H9 (cell line): ENCODE measurements around the gene DMD. TPM values are rescaled to one million over a fixed set of nuclear protein-coding genes. Genes with fewer than 3 reads are reported as not detected.

Source experiments
- DNase-seq: peaks from one replicate; pipeline ENCODE4 v3.0.0-alpha.2; 2017
- H2AFZ ChIP-seq: one replicate; pipeline ENCODE4 v1.6.1; 2013; ENCODE audit warnings: mild to moderate bottlenecking, low read length, control low read depth, moderate library complexity
- H2AK5ac ChIP-seq: 2 replicates; pipeline ENCODE4 v1.6.1; 2013; ENCODE audit warnings: low read length, control low read depth, mixed read lengths; ENCODE audit not compliant: insufficient read length
- H2BK120ac ChIP-seq: one replicate; pipeline ENCODE4 v1.6.1; 2013; ENCODE audit warnings: low read depth, mild to moderate bottlenecking, low read length, control low read depth, inconsistent platforms; ENCODE audit not compliant: poor library complexity, severe bottlenecking
- H2BK12ac ChIP-seq: 2 replicates; pipeline ENCODE4 v1.6.1; 2013; ENCODE audit warnings: low read length, control low read depth, mixed read lengths, low read depth; ENCODE audit not compliant: insufficient read length
- H2BK15ac ChIP-seq: 2 replicates; pipeline ENCODE4 v1.6.1; 2013; ENCODE audit warnings: low read depth, low read length, control low read depth
- H2BK20ac ChIP-seq: one replicate; pipeline ENCODE4 v1.6.1; 2013; ENCODE audit warnings: low read depth, mild to moderate bottlenecking, low read length, control low read depth, inconsistent platforms; ENCODE audit not compliant: poor library complexity, severe bottlenecking
- H2BK5ac ChIP-seq: 2 replicates; pipeline ENCODE4 v1.6.1; 2013; ENCODE audit warnings: low read length, control low read depth, mixed read lengths; ENCODE audit not compliant: insufficient read length
- H3K14ac ChIP-seq: 2 replicates; pipeline ENCODE4 v1.6.1; 2013; ENCODE audit warnings: low read length, control low read depth; ENCODE audit not compliant: insufficient read depth
- H3K18ac ChIP-seq: 2 replicates; pipeline ENCODE4 v1.6.1; 2013; ENCODE audit warnings: low read depth, mild to moderate bottlenecking, mixed read lengths, low read length, control low read depth; ENCODE audit not compliant: insufficient read length
- H3K23ac ChIP-seq: 2 replicates; pipeline ENCODE4 v1.6.1; 2013; ENCODE audit warnings: low read length, control low read depth, mixed read lengths, low read depth; ENCODE audit not compliant: insufficient read length
- H3K23me2 ChIP-seq: 2 replicates; pipeline ENCODE4 v1.6.1; 2013; ENCODE audit warnings: low read depth, mild to moderate bottlenecking, mixed read lengths, low read length, control low read depth; ENCODE audit not compliant: insufficient read length, poor library complexity, severe bottlenecking
- H3K27ac ChIP-seq: 2 replicates; pipeline ENCODE4 v1.5.1; 2013; ENCODE audit warnings: low read length, control low read depth, mixed read lengths, low read depth; ENCODE audit not compliant: insufficient read length
- H3K27me3 ChIP-seq: 2 replicates; pipeline ENCODE4 v1.6.1; 2013; ENCODE audit warnings: low read length, control low read depth, inconsistent platforms; ENCODE audit not compliant: insufficient read depth
- H3K4ac ChIP-seq: 2 replicates; pipeline ENCODE4 v1.6.1; 2013; ENCODE audit warnings: low read depth, mild to moderate bottlenecking, control low read depth, inconsistent platforms, low read length, moderate library complexity
- H3K4me1 ChIP-seq: 2 replicates; pipeline ENCODE4 v1.6.1; 2013; ENCODE audit warnings: low read length, control low read depth, inconsistent platforms; ENCODE audit not compliant: insufficient read depth
- H3K4me2 ChIP-seq: 2 replicates; pipeline ENCODE4 v1.6.1; 2013; ENCODE audit warnings: low read length, control low read depth, mixed read lengths; ENCODE audit not compliant: insufficient read length, insufficient read depth
- H3K56ac ChIP-seq: 2 replicates; pipeline ENCODE4 v1.6.1; 2013; ENCODE audit warnings: low read depth, mild to moderate bottlenecking, mixed read lengths, low read length, control low read depth; ENCODE audit not compliant: insufficient read length
- H3K79me1 ChIP-seq: 2 replicates; pipeline ENCODE4 v1.6.1; 2013; ENCODE audit warnings: low read depth, mild to moderate bottlenecking, moderate library complexity, low read length, control low read depth, inconsistent platforms; ENCODE audit not compliant: insufficient read depth, poor library complexity, severe bottlenecking
- H3K79me2 ChIP-seq: 2 replicates; pipeline ENCODE4 v1.6.1; 2013; ENCODE audit warnings: low read length, control low read depth, inconsistent platforms; ENCODE audit not compliant: insufficient read depth
- H3K9ac ChIP-seq: 2 replicates; pipeline ENCODE4 v1.6.1; 2013; ENCODE audit warnings: low read length, control low read depth, mixed read lengths; ENCODE audit not compliant: insufficient read length; ENCODE audit errors: extremely low read depth
- H3K9me3 ChIP-seq: one replicate; pipeline ENCODE4 v1.6.1; 2013; ENCODE audit warnings: low read depth, low read length, inconsistent platforms; ENCODE audit not compliant: control insufficient read depth
- H3T11ph ChIP-seq: one replicate; pipeline ENCODE4 v1.6.1; 2013; ENCODE audit warnings: mild to moderate bottlenecking, low read length, control low read depth, inconsistent platforms
- H4K20me1 ChIP-seq: one replicate; pipeline ENCODE4 v1.6.1; 2013; ENCODE audit not compliant: control insufficient read depth, insufficient read length, insufficient read depth
- H4K5ac ChIP-seq: 2 replicates; pipeline ENCODE4 v1.6.1; 2013; ENCODE audit warnings: low read depth, mild to moderate bottlenecking, mixed read lengths, low read length, control low read depth; ENCODE audit not compliant: insufficient read length
- H4K8ac ChIP-seq: replicated peaks from 2 replicates; pipeline ENCODE4 v1.6.1; 2013; ENCODE audit warnings: low read length, control low read depth, mixed read lengths, low read depth; ENCODE audit not compliant: insufficient read length
- H4K91ac ChIP-seq: 2 replicates; pipeline ENCODE4 v1.6.1; 2013; ENCODE audit warnings: low read depth, mild to moderate bottlenecking, moderate library complexity, mixed read lengths, low read length, control low read depth; ENCODE audit not compliant: insufficient read length
- H3K27ac Mint-ChIP-seq, 3 experiments: 2 replicates in 2 of 3; 3 replicates in 1 of 3; pipeline ENCODE4 v1.8.0; 2020 to 2021; ENCODE audit warnings: mixed read lengths in 3 of 3, mild to moderate bottlenecking in 1 of 3, moderate library complexity in 1 of 3
- H3K27me3 Mint-ChIP-seq: 2 replicates; pipeline ENCODE4 v1.8.0; 2021; ENCODE audit warnings: low read depth, mild to moderate bottlenecking, moderate library complexity, mixed read lengths
- H3K36me3 Mint-ChIP-seq, 3 experiments: 2 replicates in 2 of 3; 3 replicates in 1 of 3; pipeline ENCODE4 v1.8.0; 2020 to 2021; ENCODE audit warnings: low read depth in 3 of 3, mixed read lengths in 3 of 3; ENCODE audit not compliant: insufficient read depth in 1 of 3
- H3K4me1 Mint-ChIP-seq, 2 experiments: 2 replicates each; pipeline ENCODE4 v1.8.0; 2020; ENCODE audit warnings: mixed read lengths in 2 of 2
- H3K4me3 Mint-ChIP-seq, 2 experiments: 2 replicates in 1 of 2; 3 replicates in 1 of 2; pipeline ENCODE4 v1.8.0; 2020 to 2021; ENCODE audit warnings: mild to moderate bottlenecking in 2 of 2, mixed read lengths in 2 of 2, moderate library complexity in 1 of 2
- H3K9me3 Mint-ChIP-seq, 2 experiments: 2 replicates in 1 of 2; 3 replicates in 1 of 2; pipeline ENCODE4 v1.8.0; 2020; ENCODE audit warnings: mild to moderate bottlenecking in 2 of 2, mixed read lengths in 2 of 2, moderate library complexity in 1 of 2
- CTCF ChIP-seq: fragments of 200-600 bp; sonication (generic); conservative IDR thresholded peaks from 3 replicates; pipeline ENCODE4 v1.8.0; 2021; ENCODE audit warnings: antibody characterized with exemption, mild to moderate bottlenecking
- WGBS: extraction: QIAGEN DNeasy Blood & Tissue Kit; methylation state at CpG from one replicate; pipeline ENCODE4 v1.1.7; 2013; ENCODE audit warnings: missing lambda C conversion rate, low lambda C conversion rate, mixed read lengths; ENCODE audit not compliant: insufficient read length; ENCODE audit errors: extremely low coverage; 5-methylcytosine and 5-hydroxymethylcytosine counted together
- total RNA-seq: library from RNA; stranded (reverse); gene quantifications from 2 replicates; pipeline ENCODE4 v1.2.1, GENCODE V29; 2021

Gene DMD
- total RNA-seq, 1 experiment from 2014 or later = 3.8 TPM

- Histone ChIP-seq H2BK15ac (no peak overlapping the region), H3K23ac (no peak overlapping the region), H3K23me2 (no peaks in the 10 kb centered on the region), H2BK120ac (no peak overlapping the region), H4K20me1 (no peaks in the 10 kb centered on the region), H3K9ac (no peak overlapping the region), H3K79me2 (no peaks in the 10 kb centered on the region), H3K9me3 (peaks cover 12% of the 10 kb centered on the region), H2BK12ac (no peak overlapping the region), H4K8ac (no peak overlapping the region), H3K4me1 (no peaks in the 10 kb centered on the region), H2BK20ac (no peak overlapping the region), H3K4ac (no peak overlapping the region), H3K27me3 (no peaks in the 10 kb centered on the region), H3K14ac (no peak overlapping the region), H3K79me1 (no peaks in the 10 kb centered on the region), H3K4me2 (no peak overlapping the region), H2AFZ (no peak overlapping the region), H3K18ac (no peak overlapping the region), H3K56ac (no peak overlapping the region), H4K91ac (no peak overlapping the region), H3T11ph (no peak overlapping the region), H2BK5ac (no peak overlapping the region), H4K5ac (no peak overlapping the region), H2AK5ac (no peak overlapping the region), H3K27ac (no peak overlapping the region)
- no peak for DNase-seq
- no peak overlapping the region for H3K4me3 Mint-ChIP-seq
- TF ChIP-seq CTCF = no peak
- H3K27me3 Mint-ChIP-seq = no peaks in the 10 kb centered on the region
- no peak overlapping the region; a peak in 1 of 7 replicates for H3K27ac Mint-ChIP-seq
- no CpG with 5 or more reads among the region's 1 CpG for WGBS
- peaks cover 2 to 10% of the 10 kb centered on the region in 2 experiments for H3K4me1 Mint-ChIP-seq
- peaks cover 6 to 23% of the 10 kb centered on the region in 2 experiments for H3K9me3 Mint-ChIP-seq
- H3K36me3 Mint-ChIP-seq = peaks cover 0 to 7% (median 0%) of the 10 kb centered on the region in 3 experiments; a peak in 3 of 7 replicates
These were observed 124.5 kb downstream of the DMD start for GRCh38 chrX:33086886-33087285.
